ENCODE results near the gene RASD2. TPM values are rescaled to one million over a fixed set of nuclear protein-coding genes. Genes with fewer than 3 reads are reported as not detected.

Gene RASD2
- total RNA-seq, 1 donor from 2014 or later: 5.0 TPM

- Histone ChIP-seq H3K4me1 (no peaks in the 10 kb centered on the region), H3K27me3 (ENCODE audit: low read depth) (peaks cover 63% of the 10 kb centered on the region), H3K36me3 (no peaks in the 10 kb centered on the region), H3K4me3 (no peak overlapping the region), H3K27ac (replicated peaks) (no peak overlapping the region), H3K9me3 (replicated peaks) (no peaks in the 10 kb centered on the region)
- no peak for TF ChIP-seq CTCF (IDR thresholded peaks at IDR 0.05; ENCODE audit: borderline replicate concordance)
- intact Hi-C loops (cut with micrococcal nuclease): no loop called here
- DNase-seq: no peak
Observed at GRCh38 chr22:35517207-35517606, 23.4 kb upstream of the RASD2 start.

GRCh38 chr22:35517769-35518530, 22.7 kb upstream of the RASD2 start:
- Histone ChIP-seq H3K27ac (replicated peaks) (no peak overlapping the region), H3K9me3 (replicated peaks) (no peaks in the 10 kb centered on the region), H3K27me3 (ENCODE audit: low read depth) (peaks cover 70% of the 10 kb centered on the region), H3K36me3 (no peaks in the 10 kb centered on the region), H3K4me1 (no peaks in the 10 kb centered on the region), H3K4me3 (no peak overlapping the region)
- no peak for DNase-seq
- intact Hi-C loops (cut with micrococcal nuclease): no loop called here
- TF ChIP-seq CTCF (IDR thresholded peaks at IDR 0.05; ENCODE audit: borderline replicate concordance): no peak

GRCh38 chr22:35518811-35519210, 21.8 kb upstream of the RASD2 start:
- no peak for DNase-seq
- no peak overlapping the region for H3K4me3 ChIP-seq
- H3K27me3 ChIP-seq (ENCODE audit: low read depth): peaks cover 74% of the 10 kb centered on the region
- TF ChIP-seq CTCF (IDR thresholded peaks at IDR 0.05; ENCODE audit: borderline replicate concordance): no peak
- no peak overlapping the region for H3K27ac ChIP-seq (replicated peaks)
- no peaks in the 10 kb centered on the region for H3K9me3 ChIP-seq (replicated peaks)
- intact Hi-C loops (cut with micrococcal nuclease): no loop called here
- H3K36me3 ChIP-seq: no peaks in the 10 kb centered on the region
- no peaks in the 10 kb centered on the region for H3K4me1 ChIP-seq

- Histone ChIP-seq H3K4me3 (no peak overlapping the region), H3K27ac (replicated peaks) (no peak overlapping the region), H3K4me1 (no peaks in the 10 kb centered on the region), H3K9me3 (replicated peaks) (no peaks in the 10 kb centered on the region), H3K36me3 (no peaks in the 10 kb centered on the region), H3K27me3 (ENCODE audit: low read depth) (peaks cover 74% of the 10 kb centered on the region)
- intact Hi-C loops (cut with micrococcal nuclease): no loop called here
- TF ChIP-seq CTCF (IDR thresholded peaks at IDR 0.05; ENCODE audit: borderline replicate concordance): no peak
- no peak for DNase-seq
Observed at GRCh38 chr22:35519306-35520000, 21.2 kb upstream of the RASD2 start.

- Histone ChIP-seq H3K36me3 (no peaks in the 10 kb centered on the region), H3K27me3 (ENCODE audit: low read depth) (peaks cover 64% of the 10 kb centered on the region), H3K4me1 (peaks cover 12% of the 10 kb centered on the region), H3K9me3 (replicated peaks) (no peaks in the 10 kb centered on the region), H3K4me3 (no peak overlapping the region), H3K27ac (replicated peaks) (no peak overlapping the region)
- DNase-seq: no peak
- intact Hi-C loops (cut with micrococcal nuclease): no loop called here
- no peak for TF ChIP-seq CTCF (IDR thresholded peaks at IDR 0.05; ENCODE audit: borderline replicate concordance)
Observed at GRCh38 chr22:35521358-35522224, 19.0 kb upstream of the RASD2 start.
